GM23248 (cell line): ENCODE measurements around the gene PCDHGC3.

Experiments
- EZH2 ChIP-seq: fragments of 200-600 bp; sonication (generic); IDR thresholded peaks from 2 replicates; pipeline ENCODE4 v1.6.1; 2018; ENCODE audit warnings: antibody characterized with exemption, mild to moderate bottlenecking; ENCODE audit not compliant: insufficient read depth, poor library complexity, severe bottlenecking
- EZH2phosphoT487 ChIP-seq: fragments of 200-600 bp; sonication (generic); IDR thresholded peaks from 2 replicates; pipeline ENCODE4 v1.6.1; 2018; ENCODE audit warnings: antibody characterized with exemption, moderate library complexity, mild to moderate bottlenecking, low read depth; ENCODE audit not compliant: insufficient read depth

DNA sequence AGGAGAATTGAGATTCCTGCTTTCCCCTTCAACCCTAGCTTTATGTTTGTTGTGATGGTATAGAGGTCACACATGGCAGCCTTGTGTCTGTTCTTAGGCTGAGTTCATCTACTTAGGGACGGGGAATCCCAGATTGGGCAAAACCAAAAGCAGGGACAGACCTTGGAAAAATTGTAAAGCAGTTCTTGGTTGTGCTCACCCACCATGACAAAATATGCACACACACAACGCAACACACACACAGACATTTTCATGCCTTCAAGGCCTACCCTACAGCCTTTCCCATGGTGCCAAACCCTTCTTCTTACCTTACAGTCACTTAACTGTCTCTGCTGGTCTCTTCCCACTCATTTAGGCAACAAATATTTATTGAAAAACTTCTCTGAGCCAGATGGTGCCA is 27.9 kb downstream of the PCDHGC3 start:
- TF ChIP-seq EZH2 (no peak), EZH2phosphoT487 (no peak)
